Nephron (organoid): ENCODE measurements around the gene GALNT6.

ENCODE experiments used
- H3K27ac Mint-ChIP-seq, 3 experiments: 2 replicates each; pipeline ENCODE4 v1.8.0; 2020; ENCODE audit warnings: mixed read lengths in 3 of 3, mild to moderate bottlenecking in 2 of 3, moderate library complexity in 1 of 3
- H3K27me3 Mint-ChIP-seq: 2 replicates; pipeline ENCODE4 v1.8.0; 2021; ENCODE audit warnings: low read depth, mild to moderate bottlenecking, moderate library complexity, mixed read lengths
- H3K36me3 Mint-ChIP-seq: 2 replicates; pipeline ENCODE4 v1.8.0; 2020; ENCODE audit warnings: low read depth, mixed read lengths
- H3K4me1 Mint-ChIP-seq: 2 replicates; pipeline ENCODE4 v1.8.0; 2020; ENCODE audit warnings: mixed read lengths
- H3K4me3 Mint-ChIP-seq, 3 experiments: 2 replicates each; pipeline ENCODE4 v1.8.0; 2020; ENCODE audit warnings: mild to moderate bottlenecking in 3 of 3, mixed read lengths in 3 of 3, moderate library complexity in 2 of 3
- H3K9me3 Mint-ChIP-seq: 2 replicates; pipeline ENCODE4 v1.8.0; 2020; ENCODE audit warnings: mixed read lengths
- CTCF ChIP-seq, 3 experiments: fragments of 200-600 bp; sonication (generic); IDR thresholded peaks; one replicate each; pipeline ENCODE4 v1.5.0; 2021; ENCODE audit warnings: antibody characterized with exemption in 3 of 3; ENCODE audit not compliant: unreplicated experiment in 3 of 3

GALNT6 gene

GRCh38 chr12:51359851-51360250 lies 31.4 kb downstream of the GALNT6 start:
- Mint-ChIP-seq H3K27me3 (peaks cover 6% of the 10 kb centered on the region), H3K4me1 (no peaks in the 10 kb centered on the region), H3K27ac (no peak overlapping the region), H3K36me3 (no peaks in the 10 kb centered on the region), H3K9me3 (no peaks in the 10 kb centered on the region), H3K4me3 (no peak overlapping the region)
- no peak for TF ChIP-seq CTCF (IDR thresholded peaks at IDR 0.05; ENCODE audit: unreplicated experiment in 3 of 3)

GRCh38 chr12:51358496-51358895 lies 32.7 kb downstream of the GALNT6 start:
- H3K27me3 Mint-ChIP-seq: peaks cover 6% of the 10 kb centered on the region
- no peaks in the 10 kb centered on the region for H3K36me3 Mint-ChIP-seq
- H3K4me1 Mint-ChIP-seq: no peaks in the 10 kb centered on the region
- no peak overlapping the region for H3K4me3 Mint-ChIP-seq
- no peaks in the 10 kb centered on the region for H3K9me3 Mint-ChIP-seq
- no peak for TF ChIP-seq CTCF (IDR thresholded peaks at IDR 0.05; ENCODE audit: unreplicated experiment in 3 of 3)
- peak overlapping the region in 1 of 3 experiments; percentile 54 for H3K27ac Mint-ChIP-seq

- H3K4me1 Mint-ChIP-seq: no peaks in the 10 kb centered on the region
These were observed 33.7 kb downstream of the GALNT6 start for GRCh38 chr12:51357374-51358047.

GRCh38 chr12:51351913-51352532 lies 39.2 kb downstream of the GALNT6 start:
- Mint-ChIP-seq H3K9me3 (no peaks in the 10 kb centered on the region), H3K4me1 (no peaks in the 10 kb centered on the region), H3K27me3 (peaks cover 8% of the 10 kb centered on the region), H3K36me3 (no peaks in the 10 kb centered on the region), H3K27ac (no peak overlapping the region), H3K4me3 (no peak overlapping the region)
- TF ChIP-seq CTCF (IDR thresholded peaks at IDR 0.05; ENCODE audit: unreplicated experiment in 3 of 3): peak; percentile 39 to 59 (median 45)

More at GRCh38 chr12:51357374-51358047, 33.7 kb downstream of the GALNT6 start:
- Mint-ChIP-seq H3K27ac (no peak overlapping the region), H3K4me3 (no peak overlapping the region), H3K9me3 (no peaks in the 10 kb centered on the region), H3K27me3 (peaks cover 6% of the 10 kb centered on the region), H3K36me3 (no peaks in the 10 kb centered on the region)
- TF ChIP-seq CTCF (IDR thresholded peaks at IDR 0.05; ENCODE audit: unreplicated experiment in 3 of 3): no peak

GRCh38 chr12:51349026-51349425 lies 42.2 kb downstream of the GALNT6 start:
- no peak overlapping the region for H3K27ac Mint-ChIP-seq
- no peak for TF ChIP-seq CTCF (IDR thresholded peaks at IDR 0.05; ENCODE audit: unreplicated experiment in 3 of 3)
- H3K4me3 Mint-ChIP-seq: no peak overlapping the region
- no peaks in the 10 kb centered on the region for H3K9me3 Mint-ChIP-seq
- no peaks in the 10 kb centered on the region for H3K36me3 Mint-ChIP-seq
- peaks cover 8% of the 10 kb centered on the region for H3K27me3 Mint-ChIP-seq
- H3K4me1 Mint-ChIP-seq: no peaks in the 10 kb centered on the region

- H3K9me3 Mint-ChIP-seq: no peaks in the 10 kb centered on the region
- no peak overlapping the region for H3K27ac Mint-ChIP-seq
- no peak overlapping the region for H3K4me3 Mint-ChIP-seq
- no peaks in the 10 kb centered on the region for H3K36me3 Mint-ChIP-seq
- TF ChIP-seq CTCF (IDR thresholded peaks at IDR 0.05; ENCODE audit: unreplicated experiment in 3 of 3): no peak
- no peaks in the 10 kb centered on the region for H3K4me1 Mint-ChIP-seq
- H3K27me3 Mint-ChIP-seq: peaks cover 8% of the 10 kb centered on the region
These were observed 43.1 kb downstream of the GALNT6 start for GRCh38 chr12:51348116-51348515.
